Activated naive CD4-positive, alpha-beta T cell treated with anti-CD3 and anti-CD28 coated beads, Interleukin-2, amount 10 ng/mL, durations not matched to agents 7 days and 5 days (primary cell): Measurements from ENCODE around the gene SPA17.

ENCODE experiments used
- CTCF ChIA-PET: fragments of 350-600 bp; sonication (Branson Sonifier 250); formaldehyde crosslinking; loops from one replicate; lab custom pipeline; 2021; ENCODE audit warnings: antibody characterized with exemption; lab: Charles Lee
- DNase-seq: peaks from one replicate; pipeline ENCODE4 v3.0.0-alpha.2; 2020
- H3K27ac Mint-ChIP-seq: one replicate; pipeline ENCODE4 v1.8.0; 2021; ENCODE audit warnings: mild to moderate bottlenecking, moderate library complexity, mixed read lengths
- H3K27me3 Mint-ChIP-seq: one replicate; pipeline ENCODE4 v1.8.0; 2021; ENCODE audit warnings: mild to moderate bottlenecking, mixed read lengths
- H3K36me3 Mint-ChIP-seq: one replicate; pipeline ENCODE4 v1.8.0; 2021; ENCODE audit warnings: mixed read lengths
- H3K4me1 Mint-ChIP-seq: one replicate; pipeline ENCODE4 v1.8.0; 2021; ENCODE audit warnings: mixed read lengths
- H3K4me3 Mint-ChIP-seq: one replicate; pipeline ENCODE4 v1.8.0; 2021; ENCODE audit warnings: mild to moderate bottlenecking, moderate library complexity, mixed read lengths
- H3K9me3 Mint-ChIP-seq: one replicate; pipeline ENCODE4 v1.8.0; 2021; ENCODE audit warnings: mixed read lengths

Gene SPA17

GRCh38 chr11:124717786-124718651 is 44.3 kb downstream of the SPA17 start:
- CTCF ChIA-PET, result interaction anchor here (1.1 kb wide), 1 partner anchor 19 kb away, joined by 3 read pairs; no protein-coding TSS in a partner anchor
- Mint-ChIP-seq H3K36me3 (no peaks in the 10 kb centered on the region), H3K27ac (no peak overlapping the region), H3K4me3 (peak overlapping the region; percentile 24), H3K4me1 (peaks cover 17% of the 10 kb centered on the region), H3K9me3 (no peaks in the 10 kb centered on the region), H3K27me3 (peaks cover 65% of the 10 kb centered on the region)
- DNase-seq, result peak; percentile 22

- peaks cover 72% of the 10 kb centered on the region for H3K27me3 Mint-ChIP-seq
- H3K36me3 Mint-ChIP-seq, result no peaks in the 10 kb centered on the region
- DNase-seq, result no peak
- H3K27ac Mint-ChIP-seq, result no peak overlapping the region
- H3K9me3 Mint-ChIP-seq, result no peaks in the 10 kb centered on the region
- peaks cover 17% of the 10 kb centered on the region for H3K4me1 Mint-ChIP-seq
- no peak overlapping the region for H3K4me3 Mint-ChIP-seq
- CTCF ChIA-PET, result no interaction called here
Observed at GRCh38 chr11:124718801-124719200, 45.1 kb downstream of the SPA17 start.

GRCh38 chr11:124719534-124719933 is 45.8 kb downstream of the SPA17 start:
- Mint-ChIP-seq H3K4me3 (no peak overlapping the region), H3K27ac (no peak overlapping the region), H3K27me3 (peaks cover 79% of the 10 kb centered on the region), H3K4me1 (peaks cover 17% of the 10 kb centered on the region), H3K9me3 (no peaks in the 10 kb centered on the region), H3K36me3 (no peaks in the 10 kb centered on the region)
- CTCF ChIA-PET, result no interaction called here
- no peak for DNase-seq

GRCh38 chr11:124722176-124722575 is 48.5 kb downstream of the SPA17 start:
- CTCF ChIA-PET, result no interaction called here
- peaks cover 83% of the 10 kb centered on the region for H3K27me3 Mint-ChIP-seq
- peaks cover 17% of the 10 kb centered on the region for H3K4me1 Mint-ChIP-seq
- no peak for DNase-seq
- H3K27ac Mint-ChIP-seq, result no peak overlapping the region
- no peaks in the 10 kb centered on the region for H3K36me3 Mint-ChIP-seq
- H3K9me3 Mint-ChIP-seq, result no peaks in the 10 kb centered on the region
- H3K4me3 Mint-ChIP-seq, result no peak overlapping the region

GRCh38 chr11:124724979-124725718 is 51.4 kb downstream of the SPA17 start:
- no peak for DNase-seq
- CTCF ChIA-PET, result no interaction called here
- peaks cover 54% of the 10 kb centered on the region for H3K27me3 Mint-ChIP-seq
- H3K27ac Mint-ChIP-seq, result no peak overlapping the region
- H3K4me3 Mint-ChIP-seq, result no peak overlapping the region
- H3K9me3 Mint-ChIP-seq, result no peaks in the 10 kb centered on the region
- no peaks in the 10 kb centered on the region for H3K36me3 Mint-ChIP-seq
- peaks cover 5% of the 10 kb centered on the region for H3K4me1 Mint-ChIP-seq

- Mint-ChIP-seq H3K27me3 (peaks cover 53% of the 10 kb centered on the region), H3K4me3 (no peak overlapping the region), H3K4me1 (peaks cover 5% of the 10 kb centered on the region), H3K36me3 (no peaks in the 10 kb centered on the region), H3K9me3 (no peaks in the 10 kb centered on the region), H3K27ac (no peak overlapping the region)
- CTCF ChIA-PET, result no interaction called here
- DNase-seq, result no peak
Observed at GRCh38 chr11:124725719-124726105, 52.0 kb downstream of the SPA17 start.

GRCh38 chr11:124727474-124727873 is 53.8 kb downstream of the SPA17 start:
- H3K4me1 Mint-ChIP-seq, result peaks cover 2% of the 10 kb centered on the region
- no peaks in the 10 kb centered on the region for H3K36me3 Mint-ChIP-seq
- no peak for DNase-seq
- H3K9me3 Mint-ChIP-seq, result no peaks in the 10 kb centered on the region
- H3K27ac Mint-ChIP-seq, result no peak overlapping the region
- peaks cover 35% of the 10 kb centered on the region for H3K27me3 Mint-ChIP-seq
- CTCF ChIA-PET, result no interaction called here
- no peak overlapping the region for H3K4me3 Mint-ChIP-seq

GRCh38 chr11:124728134-124728533 is 54.4 kb downstream of the SPA17 start:
- H3K4me1 Mint-ChIP-seq, result no peaks in the 10 kb centered on the region
- CTCF ChIA-PET, result no interaction called here

GRCh38 chr11:124729571-124729970 is 55.9 kb downstream of the SPA17 start:
- Mint-ChIP-seq H3K4me3 (no peak overlapping the region), H3K27ac (no peak overlapping the region), H3K36me3 (no peaks in the 10 kb centered on the region), H3K4me1 (no peaks in the 10 kb centered on the region), H3K27me3 (peaks cover 16% of the 10 kb centered on the region), H3K9me3 (no peaks in the 10 kb centered on the region)
- CTCF ChIA-PET, result no interaction called here
- no peak for DNase-seq

More at GRCh38 chr11:124728134-124728533, 54.4 kb downstream of the SPA17 start:
- Mint-ChIP-seq H3K27ac (no peak overlapping the region), H3K4me3 (no peak overlapping the region), H3K27me3 (peaks cover 29% of the 10 kb centered on the region), H3K9me3 (no peaks in the 10 kb centered on the region), H3K36me3 (no peaks in the 10 kb centered on the region)
- no peak for DNase-seq

GRCh38 chr11:124732230-124732629 is 58.5 kb downstream of the SPA17 start:
- CTCF ChIA-PET, result no interaction called here
- peaks cover 13% of the 10 kb centered on the region for H3K27me3 Mint-ChIP-seq
- H3K36me3 Mint-ChIP-seq, result no peaks in the 10 kb centered on the region
- no peak overlapping the region for H3K4me3 Mint-ChIP-seq
- no peak overlapping the region for H3K27ac Mint-ChIP-seq
- DNase-seq, result no peak
- H3K9me3 Mint-ChIP-seq, result no peaks in the 10 kb centered on the region
- no peaks in the 10 kb centered on the region for H3K4me1 Mint-ChIP-seq

- H3K9me3 Mint-ChIP-seq, result no peaks in the 10 kb centered on the region
- no peak overlapping the region for H3K4me3 Mint-ChIP-seq
- peaks cover 19% of the 10 kb centered on the region for H3K4me1 Mint-ChIP-seq
- CTCF ChIA-PET, result interaction anchor here (0.6 to 1.3 kb wide), 4 partner anchors 16 to 385 kb away, joined by 3 to 5 read pairs (median 4); no protein-coding TSS in a partner anchor
- no peak overlapping the region for H3K27ac Mint-ChIP-seq
- no peak for DNase-seq
- H3K36me3 Mint-ChIP-seq, result no peaks in the 10 kb centered on the region
- H3K27me3 Mint-ChIP-seq, result peaks cover 53% of the 10 kb centered on the region
Observed at GRCh38 chr11:124736736-124737135, 63.0 kb downstream of the SPA17 start.

- peaks cover 61% of the 10 kb centered on the region for H3K27me3 Mint-ChIP-seq
Observed at GRCh38 chr11:124737638-124738305, 64.1 kb downstream of the SPA17 start.

GRCh38 chr11:124738713-124739478 is 65.2 kb downstream of the SPA17 start:
- H3K36me3 Mint-ChIP-seq, result no peaks in the 10 kb centered on the region
- H3K4me1 Mint-ChIP-seq, result peaks cover 19% of the 10 kb centered on the region
- no peaks in the 10 kb centered on the region for H3K9me3 Mint-ChIP-seq
- H3K27ac Mint-ChIP-seq, result no peak overlapping the region
- CTCF ChIA-PET, result interaction anchor here (0.8 to 1.0 kb wide), 3 partner anchors 20 to 68 kb away, joined by 3 to 4 read pairs (median 4); partner anchors contain the start of genes SIAE and SPA17
- H3K27me3 Mint-ChIP-seq, result peaks cover 71% of the 10 kb centered on the region
- H3K4me3 Mint-ChIP-seq, result peak overlapping the region; percentile 81
- no peak for DNase-seq

More at GRCh38 chr11:124737638-124738305, 64.1 kb downstream of the SPA17 start:
- H3K4me1 Mint-ChIP-seq, result peaks cover 19% of the 10 kb centered on the region
- H3K9me3 Mint-ChIP-seq, result no peaks in the 10 kb centered on the region
- DNase-seq, result no peak
- H3K27ac Mint-ChIP-seq, result no peak overlapping the region
- H3K4me3 Mint-ChIP-seq, result no peak overlapping the region
- CTCF ChIA-PET, result interaction anchor here (0.9 to 1.3 kb wide), 2 partner anchors 17 to 69 kb away, joined by 4 to 5 read pairs; no protein-coding TSS in a partner anchor
- H3K36me3 Mint-ChIP-seq, result no peaks in the 10 kb centered on the region
